ENCODE measurements around the gene SLC29A3. TPM values are rescaled to one million over a fixed set of nuclear protein-coding genes. Genes with fewer than 3 reads are reported as not detected.

Gene SLC29A3
- total RNA-seq, 1 donor: 2.5 TPM

- no peaks in the 10 kb centered on the region for H3K9me3 ChIP-seq (ENCODE audit: low read depth, low read length)
- H2AFZ ChIP-seq (ENCODE audit: low read length): no peak overlapping the region
- peaks cover 3% of the 10 kb centered on the region for H3K4me1 ChIP-seq (ENCODE audit: insufficient read depth, low read length)
- peaks cover 32% of the 10 kb centered on the region for H3K36me3 ChIP-seq (ENCODE audit: insufficient read depth, low read length)
- no peak overlapping the region for H3K4me3 ChIP-seq (ENCODE audit: insufficient read depth, low read length)
- H3K27me3 ChIP-seq (ENCODE audit: insufficient read depth, low read length): no peaks in the 10 kb centered on the region
- no peaks in the 10 kb centered on the region for H3K79me2 ChIP-seq (ENCODE audit: insufficient read depth, low read length)
- H4K20me1 ChIP-seq (ENCODE audit: insufficient read depth, low read length): peaks cover 18% of the 10 kb centered on the region
- no peak for TF ChIP-seq CTCF (IDR thresholded peaks at IDR 0.05; ENCODE audit: extremely low read depth, low read depth, low read length)
- H3K4me2 ChIP-seq (ENCODE audit: insufficient read depth, low read length): no peak overlapping the region
- no peak overlapping the region for H3K27ac ChIP-seq (ENCODE audit: low read depth, low read length)
- peak; percentile 66 for DNase-seq (ENCODE audit: insufficient read length, low spot score, missing footprints)
These were observed 32.4 kb upstream of the SLC29A3 start for GRCh38 chr10:71286521-71287294.

GRCh38 chr10:71287456-71287855 is 31.6 kb upstream of the SLC29A3 start:
- Histone ChIP-seq H3K4me3 (ENCODE audit: insufficient read depth, low read length) (no peak overlapping the region), H3K4me1 (ENCODE audit: insufficient read depth, low read length) (peaks cover 3% of the 10 kb centered on the region), H3K27me3 (ENCODE audit: insufficient read depth, low read length) (no peaks in the 10 kb centered on the region), H2AFZ (ENCODE audit: low read length) (no peak overlapping the region), H4K20me1 (ENCODE audit: insufficient read depth, low read length) (peaks cover 18% of the 10 kb centered on the region), H3K9me3 (ENCODE audit: low read depth, low read length) (no peaks in the 10 kb centered on the region), H3K79me2 (ENCODE audit: insufficient read depth, low read length) (no peaks in the 10 kb centered on the region), H3K4me2 (ENCODE audit: insufficient read depth, low read length) (no peak overlapping the region), H3K27ac (ENCODE audit: low read depth, low read length) (no peak overlapping the region), H3K36me3 (ENCODE audit: insufficient read depth, low read length) (peaks cover 39% of the 10 kb centered on the region)
- TF ChIP-seq CTCF (IDR thresholded peaks at IDR 0.05; ENCODE audit: extremely low read depth, low read depth, low read length): no peak
- peak; percentile 43 for DNase-seq (ENCODE audit: insufficient read length, low spot score, missing footprints)

GRCh38 chr10:71288461-71288860 is 30.6 kb upstream of the SLC29A3 start:
- no peak overlapping the region for H2AFZ ChIP-seq (ENCODE audit: low read length)
- peaks cover 7% of the 10 kb centered on the region for H3K4me1 ChIP-seq (ENCODE audit: insufficient read depth, low read length)
- DNase-seq (ENCODE audit: insufficient read length, low spot score, missing footprints): peak; percentile 5
- H3K27me3 ChIP-seq (ENCODE audit: insufficient read depth, low read length): no peaks in the 10 kb centered on the region
- H3K9me3 ChIP-seq (ENCODE audit: low read depth, low read length): no peaks in the 10 kb centered on the region
- H3K27ac ChIP-seq (ENCODE audit: low read depth, low read length): no peak overlapping the region
- no peak overlapping the region for H3K4me2 ChIP-seq (ENCODE audit: insufficient read depth, low read length)
- peaks cover 46% of the 10 kb centered on the region for H3K36me3 ChIP-seq (ENCODE audit: insufficient read depth, low read length)
- H3K79me2 ChIP-seq (ENCODE audit: insufficient read depth, low read length): no peaks in the 10 kb centered on the region
- no peak for TF ChIP-seq CTCF (IDR thresholded peaks at IDR 0.05; ENCODE audit: extremely low read depth, low read depth, low read length)
- H4K20me1 ChIP-seq (ENCODE audit: insufficient read depth, low read length): peaks cover 17% of the 10 kb centered on the region
- H3K4me3 ChIP-seq (ENCODE audit: insufficient read depth, low read length): no peak overlapping the region

- Histone ChIP-seq H3K27me3 (ENCODE audit: insufficient read depth, low read length) (no peaks in the 10 kb centered on the region), H3K4me1 (ENCODE audit: insufficient read depth, low read length) (peaks cover 7% of the 10 kb centered on the region), H3K9me3 (ENCODE audit: low read depth, low read length) (no peaks in the 10 kb centered on the region), H3K4me2 (ENCODE audit: insufficient read depth, low read length) (no peak overlapping the region), H3K36me3 (ENCODE audit: insufficient read depth, low read length) (peaks cover 53% of the 10 kb centered on the region), H4K20me1 (ENCODE audit: insufficient read depth, low read length) (peaks cover 12% of the 10 kb centered on the region), H2AFZ (ENCODE audit: low read length) (no peak overlapping the region), H3K79me2 (ENCODE audit: insufficient read depth, low read length) (no peaks in the 10 kb centered on the region), H3K4me3 (ENCODE audit: insufficient read depth, low read length) (no peak overlapping the region), H3K27ac (ENCODE audit: low read depth, low read length) (no peak overlapping the region)
- no peak for TF ChIP-seq CTCF (IDR thresholded peaks at IDR 0.05; ENCODE audit: extremely low read depth, low read depth, low read length)
- DNase-seq (ENCODE audit: insufficient read length, low spot score, missing footprints): peak; percentile 62
These were observed 29.5 kb upstream of the SLC29A3 start for GRCh38 chr10:71289421-71290130.
